MM.1S (cell line): ENCODE data around the gene AQP2.

Experiments used
- DNase-seq: peaks from one replicate; pipeline ENCODE4 v3.0.0-alpha.2; 2015
- H2AFZ ChIP-seq: fragments of 300-600 bp; sonication (generic); 2 replicates; pipeline ENCODE4 v1.6.0; 2016; ENCODE audit warnings: antibody characterized with exemption, low read length
- H3F3A ChIP-seq: fragments of 300-600 bp; sonication (generic); 2 replicates; pipeline ENCODE4 v1.6.1; 2016; ENCODE audit warnings: mild to moderate bottlenecking, antibody characterized with exemption, low read length, moderate library complexity, mixed read lengths; ENCODE audit not compliant: insufficient read depth
- H3K27ac ChIP-seq: fragments of 300-600 bp; sonication (generic); 2 replicates; pipeline ENCODE4 v1.5.1; 2016; ENCODE audit warnings: mild to moderate bottlenecking, low read length
- H3K27me3 ChIP-seq: fragments of 300-600 bp; sonication (generic); replicated peaks from 2 replicates; pipeline ENCODE4 v1.6.0; 2016; ENCODE audit warnings: low read length; ENCODE audit not compliant: insufficient read depth
- H3K36me3 ChIP-seq: fragments of 300-600 bp; sonication (generic); replicated peaks from 2 replicates; pipeline ENCODE4 v1.6.1; 2016; ENCODE audit warnings: mild to moderate bottlenecking, low read length, mixed read lengths; ENCODE audit not compliant: insufficient read depth
- H3K4me1 ChIP-seq: fragments of 300-600 bp; sonication (generic); 2 replicates; pipeline ENCODE4 v1.6.1; 2016; ENCODE audit warnings: low read length, mixed read lengths
- H3K4me2 ChIP-seq: fragments of 300-600 bp; sonication (generic); 2 replicates; pipeline ENCODE4 v1.6.0; 2016; ENCODE audit warnings: low read depth, low read length
- H3K4me3 ChIP-seq: fragments of 300-600 bp; sonication (generic); 2 replicates; pipeline ENCODE4 v1.5.1; 2016; ENCODE audit warnings: low read length, mixed read lengths
- H3K79me2 ChIP-seq: fragments of 300-600 bp; sonication (generic); 2 replicates; pipeline ENCODE4 v1.6.1; 2016; ENCODE audit warnings: mixed run types, low read length, mixed read lengths
- H3K9ac ChIP-seq: fragments of 300-600 bp; sonication (generic); 2 replicates; pipeline ENCODE4 v1.6.1; 2016; ENCODE audit warnings: low read length, mixed read lengths
- H3K9me2 ChIP-seq: fragments of 300-600 bp; sonication (generic); replicated peaks from 2 replicates; pipeline ENCODE4 v1.6.1; 2016; ENCODE audit warnings: mild to moderate bottlenecking, low read length, mixed read lengths; ENCODE audit not compliant: insufficient read depth
- H3K9me3 ChIP-seq: fragments of 300-600 bp; sonication (generic); replicated peaks from 2 replicates; pipeline ENCODE4 v1.6.1; 2016; ENCODE audit warnings: mild to moderate bottlenecking, low read length, mixed read lengths; ENCODE audit not compliant: insufficient read depth
- H4K20me1 ChIP-seq: fragments of 300-600 bp; sonication (generic); 2 replicates; pipeline ENCODE4 v1.6.1; 2016; ENCODE audit warnings: mild to moderate bottlenecking, low read length, moderate library complexity, mixed read lengths; ENCODE audit not compliant: insufficient read depth
- EZH2 ChIP-seq: fragments of 300-600 bp; sonication (generic); optimal IDR thresholded peaks from 2 replicates; pipeline ENCODE3; 2017; ENCODE audit warnings: low read depth, mild to moderate bottlenecking, antibody characterized with exemption, low read length, mixed read lengths
- EZH2phosphoT487 ChIP-seq: fragments of 300-600 bp; sonication (generic); IDR thresholded peaks from 2 replicates; pipeline ENCODE4 v1.6.1; 2018; ENCODE audit warnings: antibody characterized with exemption, low read length
- TF ChIP-seq, protein P1 (sequence below): fragments of 300-600 bp; sonication (generic); IDR thresholded peaks from 2 replicates; pipeline ENCODE4 v1.5.1; 2016; ENCODE audit warnings: antibody characterized with exemption, low read length, mixed read lengths

Gene AQP2

DNA sequence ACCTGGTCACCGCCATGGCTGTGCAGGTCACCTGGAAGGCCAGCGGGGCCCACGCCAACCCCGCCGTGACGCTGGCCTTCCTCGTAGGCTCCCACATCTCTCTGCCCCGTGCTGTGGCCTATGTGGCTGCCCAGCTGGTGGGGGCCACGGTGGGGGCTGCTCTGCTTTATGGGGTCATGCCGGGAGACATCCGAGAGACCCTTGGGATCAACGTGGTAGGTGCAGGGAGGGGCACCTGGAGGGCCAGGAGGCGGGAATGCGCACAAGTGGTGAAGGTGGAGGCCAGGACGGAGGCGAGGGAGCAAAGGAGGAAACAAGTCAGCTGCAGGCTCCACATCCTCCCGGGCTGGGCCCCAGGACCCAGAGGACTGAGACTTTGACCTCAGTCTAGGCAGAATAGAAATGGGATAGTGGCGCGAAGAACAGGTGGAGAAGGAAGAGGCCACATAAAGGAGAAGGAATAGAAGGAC, 22.9 kb downstream of the AQP2 start:
- H3K4me3 ChIP-seq = no peak overlapping the region
- H3F3A ChIP-seq = no peaks in the 10 kb centered on the region
- no peak for TF ChIP-seq EZH2phosphoT487
- TF ChIP-seq EZH2 = no peak
- TF ChIP-seq, protein P1, sequence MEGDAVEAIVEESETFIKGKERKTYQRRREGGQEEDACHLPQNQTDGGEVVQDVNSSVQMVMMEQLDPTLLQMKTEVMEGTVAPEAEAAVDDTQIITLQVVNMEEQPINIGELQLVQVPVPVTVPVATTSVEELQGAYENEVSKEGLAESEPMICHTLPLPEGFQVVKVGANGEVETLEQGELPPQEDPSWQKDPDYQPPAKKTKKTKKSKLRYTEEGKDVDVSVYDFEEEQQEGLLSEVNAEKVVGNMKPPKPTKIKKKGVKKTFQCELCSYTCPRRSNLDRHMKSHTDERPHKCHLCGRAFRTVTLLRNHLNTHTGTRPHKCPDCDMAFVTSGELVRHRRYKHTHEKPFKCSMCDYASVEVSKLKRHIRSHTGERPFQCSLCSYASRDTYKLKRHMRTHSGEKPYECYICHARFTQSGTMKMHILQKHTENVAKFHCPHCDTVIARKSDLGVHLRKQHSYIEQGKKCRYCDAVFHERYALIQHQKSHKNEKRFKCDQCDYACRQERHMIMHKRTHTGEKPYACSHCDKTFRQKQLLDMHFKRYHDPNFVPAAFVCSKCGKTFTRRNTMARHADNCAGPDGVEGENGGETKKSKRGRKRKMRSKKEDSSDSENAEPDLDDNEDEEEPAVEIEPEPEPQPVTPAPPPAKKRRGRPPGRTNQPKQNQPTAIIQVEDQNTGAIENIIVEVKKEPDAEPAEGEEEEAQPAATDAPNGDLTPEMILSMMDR = no peak
- no peaks in the 10 kb centered on the region for H3K79me2 ChIP-seq
- no peaks in the 10 kb centered on the region for H3K4me1 ChIP-seq
- H3K9me2 ChIP-seq = no peaks in the 10 kb centered on the region
- H4K20me1 ChIP-seq = no peaks in the 10 kb centered on the region
- no peak overlapping the region for H2AFZ ChIP-seq
- no peaks in the 10 kb centered on the region for H3K9me3 ChIP-seq
- H3K4me2 ChIP-seq = no peak overlapping the region
- H3K27me3 ChIP-seq = peaks cover 39% of the 10 kb centered on the region
- DNase-seq = no peak
- H3K9ac ChIP-seq = no peak overlapping the region
- no peaks in the 10 kb centered on the region for H3K36me3 ChIP-seq
- H3K27ac ChIP-seq = no peak overlapping the region

DNA sequence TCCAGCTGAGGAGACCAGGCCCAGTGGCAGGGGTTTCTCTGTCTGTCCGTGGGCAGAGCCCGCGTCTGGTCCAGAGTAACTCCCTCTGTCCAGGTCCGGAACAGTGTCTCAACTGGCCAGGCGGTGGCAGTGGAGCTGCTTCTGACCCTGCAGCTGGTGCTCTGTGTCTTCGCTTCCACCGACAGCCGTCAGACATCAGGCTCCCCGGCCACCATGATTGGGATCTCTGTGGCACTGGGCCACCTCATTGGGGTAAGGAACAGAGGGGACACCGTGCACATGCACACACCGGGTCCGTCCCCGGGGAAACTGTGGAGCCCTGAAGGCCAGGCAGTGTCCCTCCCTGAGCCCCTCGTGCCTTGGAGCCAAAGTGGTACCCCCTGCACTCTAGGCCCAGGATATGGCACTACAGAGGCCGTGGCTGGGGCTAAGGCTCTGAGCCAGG, 23.7 kb downstream of the AQP2 start:
- H3K9me2 ChIP-seq = no peaks in the 10 kb centered on the region

DNA sequence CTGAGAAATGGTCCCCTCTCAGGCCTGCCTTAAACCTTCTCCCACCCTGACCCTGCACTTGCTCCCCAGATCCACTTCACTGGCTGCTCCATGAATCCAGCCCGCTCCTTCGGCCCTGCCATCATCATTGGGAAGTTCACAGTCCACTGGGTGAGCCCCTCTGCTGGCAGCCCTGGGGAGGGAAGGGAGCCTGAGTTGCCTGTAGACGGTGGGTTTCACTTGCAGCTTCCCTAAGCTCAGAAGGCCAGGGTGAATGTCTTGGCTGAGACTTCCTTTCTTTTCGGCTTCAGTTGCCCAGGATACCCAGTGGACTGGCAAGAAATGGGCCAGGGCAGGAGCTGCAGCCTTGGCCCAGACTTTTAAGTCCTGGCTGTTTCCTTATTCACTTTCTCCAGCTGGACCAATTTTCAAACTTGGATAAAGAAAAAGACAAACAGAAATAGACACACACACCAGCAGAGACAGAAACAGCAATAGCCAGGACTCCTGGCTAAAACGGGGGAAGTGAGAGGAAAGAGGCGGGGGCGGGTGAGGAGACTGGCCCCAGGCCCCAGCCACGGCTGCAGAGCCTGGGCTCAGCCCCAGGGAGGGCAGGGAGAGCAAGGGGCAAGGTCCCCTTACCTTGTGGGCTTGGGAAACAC, 24.3 kb downstream of the AQP2 start:
- Histone ChIP-seq H3K9me3 (no peaks in the 10 kb centered on the region), H3K4me2 (no peak overlapping the region), H3K4me1 (no peaks in the 10 kb centered on the region), H3F3A (no peaks in the 10 kb centered on the region), H4K20me1 (no peaks in the 10 kb centered on the region), H3K36me3 (no peaks in the 10 kb centered on the region), H3K9me2 (no peaks in the 10 kb centered on the region), H3K79me2 (no peaks in the 10 kb centered on the region), H3K9ac (no peak overlapping the region), H3K4me3 (no peak overlapping the region), H3K27ac (no peak overlapping the region), H2AFZ (no peak overlapping the region), H3K27me3 (peaks cover 25% of the 10 kb centered on the region)
- no peak for DNase-seq
- TF ChIP-seq EZH2 (no peak), EZH2phosphoT487 (no peak)
- TF ChIP-seq, protein P1 = no peak

More for the DNA sequence above, 23.7 kb downstream of the AQP2 start:
- peaks cover 30% of the 10 kb centered on the region for H3K27me3 ChIP-seq
- H3K27ac ChIP-seq = no peak overlapping the region
- no peak overlapping the region for H3K4me3 ChIP-seq
- H3K9me3 ChIP-seq = no peaks in the 10 kb centered on the region
- H3K79me2 ChIP-seq = no peaks in the 10 kb centered on the region
- no peaks in the 10 kb centered on the region for H3K4me1 ChIP-seq
- no peak overlapping the region for H2AFZ ChIP-seq
- no peak overlapping the region for H3K9ac ChIP-seq
- no peaks in the 10 kb centered on the region for H4K20me1 ChIP-seq
- no peaks in the 10 kb centered on the region for H3K36me3 ChIP-seq
- TF ChIP-seq EZH2phosphoT487 (no peak), EZH2 (no peak)
- TF ChIP-seq, protein P1 = no peak
- DNase-seq = no peak
- H3K4me2 ChIP-seq = no peak overlapping the region
- no peaks in the 10 kb centered on the region for H3F3A ChIP-seq
